Coronary artery (tissue), 2 donors: ENCODE data around the gene NDUFS6.

Experiments
- DNase-seq: peaks from one replicate; pipeline ENCODE4 v3.0.0-alpha.2; 2017; ENCODE audit warnings: low spot score
- H3K27ac ChIP-seq, 2 donors: fragments of 200-600 bp; sonication (generic); one replicate each; pipeline ENCODE4 v1.5.1; 2016 to 2019
- H3K4me3 ChIP-seq: fragments of 200-600 bp; sonication (generic); 2 replicates; pipeline ENCODE4 v1.5.1; 2016; ENCODE audit warnings: mild to moderate bottlenecking, moderate library complexity
- CTCF ChIP-seq: fragments of 200-600 bp; sonication (generic); IDR thresholded peaks from one replicate; pipeline ENCODE4 v1.5.1; 2019; ENCODE audit warnings: antibody characterized with exemption

NDUFS6 gene

GRCh38 chr5:1779782-1780613, 21.2 kb upstream of the NDUFS6 start:
- DNase-seq = no peak
- no peak for TF ChIP-seq CTCF
- Histone ChIP-seq H3K27ac (no peak overlapping the region), H3K4me3 (no peak overlapping the region)

GRCh38 chr5:1780614-1780930, 20.6 kb upstream of the NDUFS6 start:
- no peak for TF ChIP-seq CTCF
- H3K27ac ChIP-seq = no peak overlapping the region
- no peak overlapping the region for H3K4me3 ChIP-seq
- DNase-seq = no peak

- H3K4me3 ChIP-seq = no peak overlapping the region
- DNase-seq = no peak
- no peak for TF ChIP-seq CTCF
- H3K27ac ChIP-seq = no peak overlapping the region
Measured at GRCh38 chr5:1781107-1781506, 20.1 kb upstream of the NDUFS6 start.

- H3K27ac ChIP-seq = no peak overlapping the region
- H3K4me3 ChIP-seq = no peak overlapping the region
- no peak for DNase-seq
- no peak for TF ChIP-seq CTCF
Measured at GRCh38 chr5:1781726-1782384, 19.4 kb upstream of the NDUFS6 start.

- DNase-seq = no peak
- no peak for TF ChIP-seq CTCF
- H3K4me3 ChIP-seq = no peak overlapping the region
- no peak overlapping the region for H3K27ac ChIP-seq
Measured at GRCh38 chr5:1782385-1783215, 18.6 kb upstream of the NDUFS6 start.

- Histone ChIP-seq H3K27ac (no peak overlapping the region), H3K4me3 (no peak overlapping the region)
- DNase-seq = no peak
- no peak for TF ChIP-seq CTCF
Measured at GRCh38 chr5:1783216-1783554, 18.0 kb upstream of the NDUFS6 start.
